GM10248 (cell line): ENCODE results near the gene NGRN.
"Not testable (repeated sequence)": the region's sequence is repeated elsewhere in the genome, so short reads cannot be mapped to it uniquely, and the experiment has no call there.

Experiments used
- CTCF ChIA-PET: fragments of 300-600 bp; sonication (Branson Sonifier 250); formaldehyde crosslinking; extraction: SDS; loops from one replicate; lab custom pipeline; 2021; ENCODE audit warnings: antibody characterized with exemption; lab: Yijun Ruan, JAX
- POLR2A ChIA-PET: fragments of 350-650 bp; sonication (Branson Sonifier 250); formaldehyde crosslinking; extraction: SDS; loops from one replicate; lab custom pipeline; 2020; ENCODE audit warnings: antibody characterized with exemption; lab: Yijun Ruan, JAX
- DNase-seq: peaks from one replicate; pipeline ENCODE4 v3.0.0; 2012; ENCODE audit errors: extremely low spot score
- CTCF ChIP-seq: IDR thresholded peaks from 2 replicates; pipeline ENCODE4 v1.5.1; 2012; ENCODE audit warnings: mild to moderate bottlenecking, low read depth; ENCODE audit errors: extremely low read depth, missing control alignments, control extremely low read depth

The NGRN gene

DNA sequence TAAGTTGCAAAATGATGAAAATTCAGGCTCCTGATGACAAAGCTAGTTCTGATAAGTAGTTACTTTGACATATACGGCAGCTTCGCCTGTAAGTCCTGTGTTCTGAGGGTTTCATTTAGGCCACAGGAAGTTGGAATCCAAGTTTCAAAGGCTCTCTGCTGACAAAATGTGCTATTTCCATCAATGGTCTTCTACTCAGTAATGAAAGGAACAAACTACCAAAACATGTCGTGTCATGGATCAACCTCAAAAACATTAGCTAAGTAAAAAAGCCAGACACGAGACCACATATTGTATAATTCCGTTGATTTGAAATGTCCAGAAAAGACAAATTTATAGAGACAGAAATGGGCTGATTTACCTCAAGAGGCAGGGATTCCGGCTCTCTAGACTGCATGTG lies 22.5 kb downstream of the NGRN start:
- ChIA-PET CTCF (interaction anchor here (0.8 to 2.1 kb wide), 3 partner anchors 13 to 185 kb away, joined by 3 to 14 read pairs (median 3); partner anchors contain the start of gene IDH2), POLR2A (no interaction called here)
- no peak for DNase-seq
- TF ChIP-seq CTCF: no peak

DNA sequence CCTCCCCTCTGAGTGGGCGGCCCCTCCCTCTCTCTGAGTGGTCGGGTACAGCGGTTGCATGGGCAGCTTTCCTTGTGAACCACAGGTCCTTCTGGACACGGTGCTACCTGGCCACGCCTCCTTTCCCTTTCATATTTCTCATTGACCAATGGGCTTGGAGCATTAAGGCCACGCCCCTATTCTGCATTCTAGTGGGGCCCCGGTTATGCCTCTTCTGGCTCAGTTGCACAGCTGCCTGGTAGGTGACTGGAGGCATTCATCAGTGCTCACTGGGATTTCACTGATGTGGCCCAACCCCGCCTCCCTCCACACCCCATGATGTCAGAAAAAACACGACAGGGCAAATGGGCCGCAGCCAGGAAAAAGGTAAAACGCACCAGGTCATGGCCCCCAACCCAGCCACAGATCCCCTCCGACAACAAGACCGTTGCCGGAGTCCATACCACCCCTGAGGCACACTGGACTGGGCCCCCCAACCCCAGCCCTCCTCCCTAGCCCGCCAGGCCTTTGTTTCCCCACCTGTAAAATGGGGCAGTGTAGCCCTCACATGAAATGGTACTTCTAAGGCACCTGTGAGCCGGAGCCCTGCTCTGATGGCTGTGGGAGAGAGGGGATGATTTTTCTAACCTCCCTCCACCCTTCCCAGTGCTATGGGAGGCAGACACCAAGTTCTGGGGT lies 26.3 kb downstream of the NGRN start:
- CTCF ChIA-PET: interaction anchor here (0.8 to 7.9 kb wide), 10 partner anchors 9 to 980 kb away, joined by 3 to 96 read pairs (median 6); partner anchors contain the start of genes HDDC3, NGRN and UNC45A
- TF ChIP-seq CTCF: no peak
- POLR2A ChIA-PET: no interaction called here
- peak; percentile 32 for DNase-seq

DNA sequence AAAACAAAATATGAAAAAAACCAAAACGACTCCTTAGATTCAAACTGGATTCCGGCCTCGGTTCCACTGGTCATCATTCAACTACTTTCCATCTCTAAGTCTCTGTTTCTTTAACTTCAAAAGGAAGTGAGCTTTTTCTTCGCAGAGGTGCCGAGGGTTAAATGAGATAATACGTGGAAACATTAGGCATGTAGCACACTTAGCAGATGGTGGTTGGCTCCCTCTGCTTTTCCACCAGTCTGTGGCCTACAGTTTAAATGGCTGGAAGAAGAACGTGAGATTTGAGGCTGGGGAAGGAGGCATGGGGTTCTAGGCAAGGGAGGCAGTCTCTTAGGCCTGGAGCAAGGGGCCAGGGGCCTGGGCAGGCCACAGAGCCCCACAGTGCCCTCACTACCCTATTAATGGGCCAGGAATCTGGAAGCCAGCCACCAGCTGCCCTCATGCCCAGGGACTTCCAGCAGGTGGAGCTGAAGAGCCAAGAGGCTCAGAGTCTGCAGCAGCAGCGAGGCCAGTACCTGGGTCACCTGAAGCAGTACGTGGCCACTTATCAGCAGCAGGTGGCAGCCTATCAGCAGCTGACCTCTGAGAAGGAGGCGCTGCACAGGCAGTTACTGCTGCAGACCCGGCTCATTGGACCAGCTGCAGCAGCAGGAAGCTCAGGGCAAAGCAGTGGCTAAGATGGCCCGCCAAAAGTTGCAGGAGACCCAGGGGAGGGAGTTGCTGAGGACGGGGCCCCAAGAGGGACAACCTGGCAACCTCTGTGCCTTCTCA lies 27.8 kb downstream of the NGRN start:
- CTCF ChIA-PET: interaction anchor here (0.6 to 7.9 kb wide), 42 partner anchors 8 to 979 kb away, joined by 3 to 96 read pairs (median 4); partner anchors contain the start of genes HDDC3, NGRN, TTLL13 and UNC45A
- POLR2A ChIA-PET: not testable (repeated sequence)
- peak; percentile 88 for TF ChIP-seq CTCF
- peak; percentile 50 for DNase-seq

GRCh38 chr15:90294159-90294558 lies 28.7 kb downstream of the NGRN start:
- ChIA-PET POLR2A (no interaction called here), CTCF (interaction anchor here (0.8 to 7.9 kb wide), 22 partner anchors 9 to 639 kb away, joined by 3 to 96 read pairs (median 6); partner anchors contain the start of genes HDDC3, NGRN, TTLL13 and UNC45A)
- DNase-seq: no peak
- TF ChIP-seq CTCF: no peak

GRCh38 chr15:90294601-90295269 lies 29.3 kb downstream of the NGRN start:
- ChIA-PET CTCF (interaction anchor here (1.3 to 7.9 kb wide), 9 partner anchors 8 to 639 kb away, joined by 3 to 96 read pairs (median 23); partner anchors contain the start of genes HDDC3 and UNC45A), POLR2A (no interaction called here)
- TF ChIP-seq CTCF: no peak

GRCh38 chr15:90295270-90295648 lies 29.8 kb downstream of the NGRN start:
- TF ChIP-seq CTCF: no peak
- no peak for DNase-seq
- CTCF ChIA-PET: interaction anchor here (1.3 to 7.9 kb wide), 6 partner anchors 9 to 638 kb away, joined by 3 to 96 read pairs (median 10); partner anchors contain the start of genes HDDC3 and UNC45A
- POLR2A ChIA-PET: no interaction called here

More at GRCh38 chr15:90294601-90295269, 29.3 kb downstream of the NGRN start:
- no peak for DNase-seq

DNA sequence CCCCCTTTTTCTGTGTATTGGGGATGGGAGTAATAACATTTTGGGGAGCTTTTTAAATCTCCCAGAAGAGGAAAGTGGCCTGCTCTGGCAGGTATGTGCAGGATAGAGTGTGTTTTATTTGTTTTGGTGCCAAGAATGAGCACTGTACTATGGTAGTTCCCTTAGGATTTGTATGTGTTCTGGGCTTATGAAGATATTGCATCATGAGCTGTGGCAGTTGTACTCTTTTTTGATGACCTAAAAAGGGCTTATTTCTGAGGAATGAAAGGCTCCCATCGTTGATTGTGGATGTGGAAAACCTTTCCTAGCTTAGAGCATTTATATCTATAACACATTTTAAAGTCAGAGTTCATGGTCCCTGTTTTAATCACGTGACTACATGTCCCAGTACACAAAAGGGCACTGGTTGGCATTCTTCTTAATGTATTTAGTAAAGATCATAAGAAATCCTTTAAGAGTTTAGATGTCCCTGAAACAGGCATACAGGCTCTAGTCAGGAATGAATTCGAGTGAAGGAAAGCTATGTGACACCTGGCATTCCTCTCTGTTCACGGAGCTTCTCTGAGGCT lies 30.9 kb downstream of the NGRN start:
- POLR2A ChIA-PET: not testable (repeated sequence)
- CTCF ChIA-PET: interaction anchor here (0.9 to 7.9 kb wide), 5 partner anchors 8 to 590 kb away, joined by 3 to 96 read pairs (median 7); no protein-coding TSS in a partner anchor

More for the DNA sequence above, 30.9 kb downstream of the NGRN start:
- not testable (repeated sequence) for DNase-seq
